HCT116 (cell line): Measurements from ENCODE around the gene LRRFIP2. TPM values are rescaled to one million over a fixed set of nuclear protein-coding genes. Genes with fewer than 3 reads are reported as not detected.

Experiments
- ATAC-seq: fragments of 200-7000 bp; cut with Tn5 transposase; 2 replicates; pipeline ENCODE4 v1.9.1; 2020; ENCODE audit warnings: mild to moderate bottlenecking, moderate library complexity
- BruUV-seq: library from RNA; stranded (reverse); fragments of 400-500 nt; replicated peaks from 2 replicates; lab custom pipeline; 2021; lab: Mats Ljungman, UMichigan
- CTCF ChIA-PET: fragments of 300-600 bp; sonication (Branson Sonifier 250); formaldehyde crosslinking; loops from one replicate; lab custom pipeline; 2021; ENCODE audit warnings: antibody characterized with exemption; lab: Charles Lee
- POLR2A ChIA-PET: fragments of 300-600, 350-600 bp; sonication (Branson Sonifier 250); formaldehyde crosslinking; loops from one replicate; lab custom pipeline; 2021; ENCODE audit warnings: antibody characterized with exemption; lab: Charles Lee
- RAD21 ChIA-PET, 2 experiments: fragments of 300-600 bp; sonication (Branson Sonifier 250); formaldehyde crosslinking; loops; one replicate each; lab custom pipeline; 2023; ENCODE audit warnings: low total read pairs in 2 of 2; ENCODE audit not compliant: uncharacterized antibody in 2 of 2, unreplicated experiment in 2 of 2, low non-redundant PET in 1 of 2; lab: Charles Lee
- DNase-seq: peaks from one replicate; pipeline ENCODE4 v3.0.0-alpha.2; 2010; ENCODE audit warnings: low read depth, low spot score
- H2AFZ ChIP-seq: fragments of 200-600 bp; shearing (Covaris generic), sonication (generic); 2 replicates; pipeline ENCODE4 v1.6.1; 2017; ENCODE audit warnings: low read depth, mixed run types, mixed read lengths, antibody characterized with exemption, low read length; ENCODE audit not compliant: poor library complexity, severe bottlenecking
- H3K27ac ChIP-seq: 2 replicates; pipeline ENCODE4 v1.5.1; 2012; ENCODE audit warnings: low read depth, low read length
- H3K27me3 ChIP-seq: fragments of 200-600 bp; sonication (generic); 2 replicates; pipeline ENCODE4 v1.6.1; 2016; ENCODE audit warnings: mixed run types, low read length, mixed read lengths; ENCODE audit not compliant: insufficient read depth
- H3K36me3 ChIP-seq, 2 experiments: fragments of 200-500 bp in 1 of 2; fragments of 200-600 bp in 1 of 2; sonication (Bioruptor generic) in 1 of 2; sonication (generic) in 1 of 2; 2 replicates each; pipeline versions ENCODE4 v1.5.1 to v1.6.1; 2014 to 2016; ENCODE audit warnings: low read length in 2 of 2, inconsistent platforms in 1 of 2, mixed read lengths in 1 of 2, mixed run types in 1 of 2; ENCODE audit not compliant: insufficient read depth in 2 of 2, control insufficient read depth in 1 of 2
- H3K4me1 ChIP-seq, 2 experiments: fragments of 200-600 bp in 1 of 2; sonication (generic) in 1 of 2; 2 replicates each; pipeline versions ENCODE4 v1.5.1 to v1.6.1; 2012 to 2017; ENCODE audit warnings: low read length in 2 of 2, inconsistent platforms in 1 of 2, mild to moderate bottlenecking in 1 of 2, mixed read lengths in 1 of 2, mixed run types in 1 of 2, moderate library complexity in 1 of 2; ENCODE audit not compliant: insufficient read depth in 2 of 2, control insufficient read depth in 1 of 2
- H3K4me2 ChIP-seq: fragments of 200-600 bp; sonication (generic); 2 replicates; pipeline ENCODE4 v1.6.1; 2017; ENCODE audit warnings: mixed run types, low read length, mixed read lengths
- H3K4me3 ChIP-seq, 2 experiments: fragments of 200-600 bp in 1 of 2; sonication (generic) in 1 of 2; replicated peaks in 1 of 2; 2 replicates each; pipeline ENCODE4 v1.5.1; 2011 to 2016; ENCODE audit warnings: low read length in 2 of 2, control low read depth in 1 of 2, low read depth in 1 of 2, mild to moderate bottlenecking in 1 of 2, mixed read lengths in 1 of 2, mixed run types in 1 of 2
- H3K79me2 ChIP-seq: fragments of 200-600 bp; sonication (generic); 2 replicates; pipeline ENCODE4 v1.6.1; 2017; ENCODE audit warnings: mild to moderate bottlenecking, mixed run types, low read length, moderate library complexity, mixed read lengths; ENCODE audit not compliant: insufficient read depth
- H3K9ac ChIP-seq: fragments of 200-600 bp; sonication (generic); 2 replicates; pipeline ENCODE4 v1.6.1; 2016; ENCODE audit warnings: low read length, mixed read lengths
- H3K9me2 ChIP-seq: fragments of 200-600 bp; sonication (generic), shearing (Covaris generic); 2 replicates; pipeline ENCODE4 v1.6.1; 2017; ENCODE audit warnings: mixed run types, mild to moderate bottlenecking, moderate library complexity; ENCODE audit not compliant: insufficient read depth
- H3K9me3 ChIP-seq, 2 experiments: fragments of 200-500 bp in 1 of 2; fragments of 200-600 bp in 1 of 2; sonication (Bioruptor generic) in 1 of 2; sonication (generic) in 1 of 2; 2 replicates each; pipeline ENCODE4 v1.6.1; 2014 to 2017; ENCODE audit warnings: low read length in 2 of 2, mixed read lengths in 2 of 2, inconsistent platforms in 1 of 2, low read depth in 1 of 2, mild to moderate bottlenecking in 1 of 2, mixed run types in 1 of 2, moderate library complexity in 1 of 2; ENCODE audit not compliant: control insufficient read depth in 1 of 2, insufficient read depth in 1 of 2
- H4K20me1 ChIP-seq: fragments of 200-600 bp; sonication (generic), shearing (Covaris generic); 2 replicates; pipeline ENCODE4 v1.6.1; 2017; ENCODE audit warnings: mixed run types, mild to moderate bottlenecking, moderate library complexity; ENCODE audit not compliant: insufficient read depth
- CBX3 ChIP-seq: IDR thresholded peaks from 2 replicates; pipeline ENCODE4 v1.6.1; 2012; ENCODE audit warnings: low read depth
- CEBPB ChIP-seq: IDR thresholded peaks from 2 replicates; pipeline ENCODE4 v1.6.1; 2012; ENCODE audit warnings: low read depth
- EGR1 ChIP-seq: IDR thresholded peaks from 2 replicates; pipeline ENCODE4 v1.6.1; 2012; ENCODE audit warnings: low read depth
- EZH2 ChIP-seq: fragments of 200-600 bp; sonication (generic); IDR thresholded peaks from 2 replicates; pipeline ENCODE4 v1.6.1; 2017; ENCODE audit warnings: antibody characterized with exemption, mixed run types
- EZH2phosphoT487 ChIP-seq: fragments of 200-600 bp; IDR thresholded peaks from 2 replicates; pipeline ENCODE4 v1.6.1; 2018; ENCODE audit warnings: antibody characterized with exemption, borderline replicate concordance
- FOSL1 ChIP-seq: IDR thresholded peaks from 2 replicates; pipeline ENCODE4 v1.6.1; 2012; ENCODE audit warnings: low read depth
- POLR2A ChIP-seq: IDR thresholded peaks from 2 replicates; pipeline ENCODE4 v1.7.0; 2011; ENCODE audit warnings: borderline replicate concordance; ENCODE audit not compliant: insufficient read depth, insufficient read length; ENCODE audit errors: extremely low read depth
- TCF7L2 ChIP-seq: IDR thresholded peaks from 2 replicates; pipeline ENCODE4 v1.7.0; 2011; ENCODE audit warnings: borderline replicate concordance, inconsistent platforms; ENCODE audit not compliant: insufficient read depth, insufficient read length; ENCODE audit errors: extremely low read depth
- ZFX ChIP-seq: fragments of 450-650 bp; IDR thresholded peaks from 2 replicates; pipeline ENCODE4 v1.6.1; 2017
- intact Hi-C: fragments of 100-400 bp; cut with micrococcal nuclease; formaldehyde crosslinking; loops from 2 replicates; pipeline ENCODE4 v1.10.0; 2022
- total RNA-seq: library from RNA; stranded (reverse); gene quantifications from one replicate; pipeline ENCODE4 v1.2.1, GENCODE V29; 2021; ENCODE audit not compliant: unreplicated experiment

The LRRFIP2 gene
- total RNA-seq, 1 experiment from 2014 or later = 27.0 TPM

- no peak for TF ChIP-seq EZH2phosphoT487
- TF ChIP-seq, all 23 proteins: peak for 0
- no peaks in the 10 kb centered on the region for H3K27me3 ChIP-seq
- DNase-seq = no peak
- no peaks in the 10 kb centered on the region for H4K20me1 ChIP-seq
- no peaks in the 10 kb centered on the region for H3K79me2 ChIP-seq
- no peak overlapping the region for H3K4me3 ChIP-seq
- H3K36me3 ChIP-seq = no peaks in the 10 kb centered on the region
- no peak overlapping the region for H3K9ac ChIP-seq
- ChIA-PET RAD21 (no interaction called here), CTCF (no interaction called here), POLR2A (no interaction called here)
- no peak overlapping the region for H3K4me2 ChIP-seq
- no peak for ATAC-seq
- intact Hi-C loops = no loop called here
- BruUV-seq = no TSS peak
- no peaks in the 10 kb centered on the region for H3K9me2 ChIP-seq
- H3K4me1 ChIP-seq = no peaks in the 10 kb centered on the region; a peak in 1 of 4 replicates
- no peak overlapping the region for H3K27ac ChIP-seq
- no peak overlapping the region for H2AFZ ChIP-seq
- no peaks in the 10 kb centered on the region for H3K9me3 ChIP-seq
These were observed 59.9 kb downstream of the LRRFIP2 start for GRCh38 chr3:37114251-37115145.

GRCh38 chr3:37112987-37113386, 61.4 kb downstream of the LRRFIP2 start:
- Histone ChIP-seq H3K9me3 (no peaks in the 10 kb centered on the region), H3K4me2 (no peak overlapping the region), H3K27me3 (no peaks in the 10 kb centered on the region), H3K4me1 (no peaks in the 10 kb centered on the region; a peak in 1 of 4 replicates), H2AFZ (no peak overlapping the region), H3K9ac (no peak overlapping the region), H3K9me2 (no peaks in the 10 kb centered on the region), H3K79me2 (no peaks in the 10 kb centered on the region), H3K4me3 (no peak overlapping the region), H3K36me3 (no peaks in the 10 kb centered on the region), H4K20me1 (no peaks in the 10 kb centered on the region), H3K27ac (no peak overlapping the region)
- ChIA-PET RAD21 (no interaction called here), POLR2A (no interaction called here), CTCF (no interaction called here)
- BruUV-seq = no TSS peak
- ATAC-seq = no peak
- no peak for DNase-seq
- no peak for TF ChIP-seq ZFX
- TF ChIP-seq CEBPB = no peak
- no peak for TF ChIP-seq CBX3
- no peak for TF ChIP-seq EZH2phosphoT487
- TF ChIP-seq EZH2 = no peak
- TF ChIP-seq TCF7L2 = no peak
- TF ChIP-seq POLR2A = no peak
- no peak for TF ChIP-seq EGR1
- no peak for TF ChIP-seq FOSL1
- intact Hi-C loops = no loop called here
